Vagina (tissue), 2 donors: Measurements from ENCODE around the gene BICD2. TPM values are rescaled to one million over a fixed set of nuclear protein-coding genes. Genes with fewer than 3 reads are reported as not detected.

ENCODE experiments used
- DNase-seq, 2 donors: peaks; one replicate each; pipeline ENCODE4 v3.0.0-alpha.2; 2017; ENCODE audit errors: extremely low spot score in 2 of 2
- H3K27ac ChIP-seq: fragments of 200-600 bp; sonication (generic); one replicate; pipeline ENCODE4 v1.5.1; 2019
- H3K27me3 ChIP-seq: fragments of 200-600 bp; sonication (generic); one replicate; pipeline ENCODE4 v1.5.1; 2019
- H3K36me3 ChIP-seq, 2 donors: fragments of 200-600 bp; sonication (generic); one replicate each; pipeline ENCODE4 v1.5.1; 2017 to 2019
- H3K4me1 ChIP-seq: fragments of 200-600 bp; sonication (generic); one replicate; pipeline ENCODE4 v1.5.1; 2019
- H3K4me3 ChIP-seq, 2 donors: fragments of 200-600 bp; sonication (generic); 1 replicate in 1 of 2; 2 replicates in 1 of 2; pipeline ENCODE4 v1.5.1; 2016 to 2019
- H3K9me3 ChIP-seq: fragments of 200-600 bp; sonication (generic); one replicate; pipeline ENCODE4 v1.5.1; 2019
- POLR2A ChIP-seq, 2 donors: fragments of 450-650 bp; IDR thresholded peaks; one replicate each; pipeline ENCODE4 v1.6.1; 2017; ENCODE audit warnings: antibody characterized with exemption in 2 of 2, mild to moderate bottlenecking in 2 of 2, moderate library complexity in 2 of 2
- POLR2AphosphoS5 ChIP-seq, 2 donors: sonication (generic); formaldehyde crosslinking; IDR thresholded peaks; one replicate each; pipeline ENCODE4 v1.9.0; 2017; ENCODE audit warnings: antibody characterized with exemption in 2 of 2, mild to moderate bottlenecking in 2 of 2, low read depth in 1 of 2; ENCODE audit not compliant: insufficient read depth in 1 of 2
- intact Hi-C: fragments of 100-400 bp; cut with DNase I; formaldehyde crosslinking; loops from one replicate; pipeline ENCODE4 v1.15.1; 2023
- total RNA-seq: library from RNA; depleted of rRNA; stranded (reverse); fragments of >200 nt; gene quantifications from one replicate; pipeline ENCODE4 v1.2.3, GENCODE V29; 2016
- TF ChIP-seq, protein P1 (sequence below), 3 experiments: fragments of 450-650 bp in 2 of 3; fragments of 200-600 bp in 1 of 3; sonication (generic) in 1 of 3; IDR thresholded peaks; one replicate each; pipeline ENCODE4 v1.5.1; 2017 to 2019; ENCODE audit warnings: antibody characterized with exemption in 3 of 3, mild to moderate bottlenecking in 2 of 3, moderate library complexity in 2 of 3

BICD2 gene
- total RNA-seq, 1 donor from 2014 or later: 82.7 TPM

DNA sequence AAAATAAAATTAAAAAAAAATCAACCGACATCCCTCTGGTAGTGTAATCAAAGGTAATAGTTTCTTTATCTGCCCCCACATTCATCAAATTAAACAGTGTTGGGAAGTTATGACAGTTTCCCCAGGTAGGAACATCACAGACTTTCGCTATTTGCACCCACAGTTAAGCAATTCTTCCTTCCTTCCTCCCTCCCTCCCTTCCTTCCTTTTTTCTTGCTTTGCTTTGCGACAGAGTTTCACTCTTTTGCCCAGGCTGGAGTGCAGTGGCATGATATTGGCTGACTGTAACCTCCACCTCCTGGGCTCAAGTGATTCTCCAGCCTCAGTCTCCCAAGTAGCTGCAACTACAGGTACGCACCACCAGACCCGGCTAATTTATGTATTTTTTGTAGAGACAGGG, 10.8 kb upstream of the BICD2 start:
- H3K27ac ChIP-seq: no peak overlapping the region
- TF ChIP-seq POLR2AphosphoS5 (IDR thresholded peaks at IDR 0.05; ENCODE audit: insufficient read depth in 1 of 2, low read depth in 1 of 2) (no peak), POLR2A (IDR thresholded peaks at IDR 0.05) (no peak)
- TF ChIP-seq, protein P1, sequence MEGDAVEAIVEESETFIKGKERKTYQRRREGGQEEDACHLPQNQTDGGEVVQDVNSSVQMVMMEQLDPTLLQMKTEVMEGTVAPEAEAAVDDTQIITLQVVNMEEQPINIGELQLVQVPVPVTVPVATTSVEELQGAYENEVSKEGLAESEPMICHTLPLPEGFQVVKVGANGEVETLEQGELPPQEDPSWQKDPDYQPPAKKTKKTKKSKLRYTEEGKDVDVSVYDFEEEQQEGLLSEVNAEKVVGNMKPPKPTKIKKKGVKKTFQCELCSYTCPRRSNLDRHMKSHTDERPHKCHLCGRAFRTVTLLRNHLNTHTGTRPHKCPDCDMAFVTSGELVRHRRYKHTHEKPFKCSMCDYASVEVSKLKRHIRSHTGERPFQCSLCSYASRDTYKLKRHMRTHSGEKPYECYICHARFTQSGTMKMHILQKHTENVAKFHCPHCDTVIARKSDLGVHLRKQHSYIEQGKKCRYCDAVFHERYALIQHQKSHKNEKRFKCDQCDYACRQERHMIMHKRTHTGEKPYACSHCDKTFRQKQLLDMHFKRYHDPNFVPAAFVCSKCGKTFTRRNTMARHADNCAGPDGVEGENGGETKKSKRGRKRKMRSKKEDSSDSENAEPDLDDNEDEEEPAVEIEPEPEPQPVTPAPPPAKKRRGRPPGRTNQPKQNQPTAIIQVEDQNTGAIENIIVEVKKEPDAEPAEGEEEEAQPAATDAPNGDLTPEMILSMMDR (IDR thresholded peaks at IDR 0.05): no peak
- no peaks in the 10 kb centered on the region for H3K9me3 ChIP-seq
- H3K36me3 ChIP-seq: no peaks in the 10 kb centered on the region
- H3K4me1 ChIP-seq: peaks cover 10% of the 10 kb centered on the region
- no peak overlapping the region for H3K4me3 ChIP-seq
- no peaks in the 10 kb centered on the region for H3K27me3 ChIP-seq
- intact Hi-C loops: no loop called here
- DNase-seq: no peak

GRCh38 chr9:92774274-92774673, 9.6 kb upstream of the BICD2 start:
- TF ChIP-seq POLR2A (IDR thresholded peaks at IDR 0.05): no peak
- peak in 1 of 2 donors; percentile 59 for TF ChIP-seq POLR2AphosphoS5 (IDR thresholded peaks at IDR 0.05; ENCODE audit: insufficient read depth in 1 of 2, low read depth in 1 of 2)
- H3K9me3 ChIP-seq: no peaks in the 10 kb centered on the region
- H3K27me3 ChIP-seq: no peaks in the 10 kb centered on the region
- no peak for DNase-seq
- no peaks in the 10 kb centered on the region for H3K36me3 ChIP-seq
- no peak overlapping the region for H3K4me3 ChIP-seq
- H3K4me1 ChIP-seq: peaks cover 10% of the 10 kb centered on the region
- intact Hi-C loops: no loop called here
- H3K27ac ChIP-seq: peak overlapping the region; percentile 6

DNA sequence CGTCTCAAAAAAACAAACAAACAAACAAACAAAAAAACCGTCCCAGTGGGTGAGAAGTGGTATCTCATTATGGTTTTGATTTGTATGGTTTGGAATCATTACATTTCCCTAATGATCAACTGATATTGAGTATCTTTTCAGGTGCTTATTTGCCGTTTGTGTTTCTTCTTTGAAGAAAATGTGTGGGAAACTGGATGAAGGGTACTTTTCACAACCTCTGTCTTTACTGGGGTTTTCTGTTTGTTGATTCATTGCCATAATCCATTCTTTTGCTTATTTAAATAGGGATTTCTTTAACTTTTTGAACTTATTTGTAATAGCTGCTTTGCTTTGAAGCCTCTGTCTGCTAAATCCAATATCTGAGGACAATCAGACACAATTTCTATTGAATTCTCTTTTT, 9.2 kb upstream of the BICD2 start:
- Histone ChIP-seq H3K9me3 (no peaks in the 10 kb centered on the region), H3K27ac (peak overlapping the region; percentile 6)
- TF ChIP-seq, protein P1 (IDR thresholded peaks at IDR 0.05): no peak
- TF ChIP-seq POLR2A (IDR thresholded peaks at IDR 0.05) (no peak), POLR2AphosphoS5 (IDR thresholded peaks at IDR 0.05; ENCODE audit: insufficient read depth in 1 of 2, low read depth in 1 of 2) (no peak)

GRCh38 chr9:92771309-92771708, 6.7 kb upstream of the BICD2 start:
- peak overlapping the region; percentile 70 for H3K27ac ChIP-seq
- TF ChIP-seq, protein P1 (IDR thresholded peaks at IDR 0.05): no peak
- TF ChIP-seq POLR2A (IDR thresholded peaks at IDR 0.05) (no peak), POLR2AphosphoS5 (IDR thresholded peaks at IDR 0.05; ENCODE audit: insufficient read depth in 1 of 2, low read depth in 1 of 2) (no peak)

More for the DNA sequence above, 9.2 kb upstream of the BICD2 start:
- Histone ChIP-seq H3K36me3 (no peaks in the 10 kb centered on the region), H3K4me1 (peaks cover 10% of the 10 kb centered on the region), H3K4me3 (no peak overlapping the region), H3K27me3 (no peaks in the 10 kb centered on the region)
- intact Hi-C loops: no loop called here
- DNase-seq: no peak

GRCh38 chr9:92770360-92770995, 5.8 kb upstream of the BICD2 start:
- intact Hi-C loops: no loop called here
- Histone ChIP-seq H3K36me3 (no peaks in the 10 kb centered on the region), H3K9me3 (no peaks in the 10 kb centered on the region), H3K4me1 (peaks cover 20% of the 10 kb centered on the region), H3K27ac (peak overlapping the region; percentile 70), H3K27me3 (no peaks in the 10 kb centered on the region), H3K4me3 (no peak overlapping the region)
- no peak for DNase-seq
- TF ChIP-seq POLR2A (IDR thresholded peaks at IDR 0.05) (no peak), POLR2AphosphoS5 (IDR thresholded peaks at IDR 0.05; ENCODE audit: insufficient read depth in 1 of 2, low read depth in 1 of 2) (peak; percentile 30 to 52)

More at GRCh38 chr9:92771309-92771708, 6.7 kb upstream of the BICD2 start:
- no peak overlapping the region for H3K4me3 ChIP-seq
- no peaks in the 10 kb centered on the region for H3K36me3 ChIP-seq
- H3K27me3 ChIP-seq: no peaks in the 10 kb centered on the region
- intact Hi-C loops: no loop called here
- DNase-seq: no peak
- H3K9me3 ChIP-seq: no peaks in the 10 kb centered on the region
- peaks cover 12% of the 10 kb centered on the region for H3K4me1 ChIP-seq

- Histone ChIP-seq H3K4me1 (peaks cover 22% of the 10 kb centered on the region), H3K27ac (peak overlapping the region; percentile 70)
Observed at GRCh38 chr9:92769990-92770359, 5.3 kb upstream of the BICD2 start.

More at GRCh38 chr9:92769990-92770359, 5.3 kb upstream of the BICD2 start:
- Histone ChIP-seq H3K4me3 (no peak overlapping the region), H3K27me3 (no peaks in the 10 kb centered on the region), H3K9me3 (no peaks in the 10 kb centered on the region), H3K36me3 (no peaks in the 10 kb centered on the region)
- DNase-seq: no peak
- TF ChIP-seq POLR2A (IDR thresholded peaks at IDR 0.05) (no peak), POLR2AphosphoS5 (IDR thresholded peaks at IDR 0.05; ENCODE audit: insufficient read depth in 1 of 2, low read depth in 1 of 2) (no peak)
- TF ChIP-seq, protein P1 (IDR thresholded peaks at IDR 0.05): no peak
- intact Hi-C loops: no loop called here
